GM12872 (cell line): ENCODE data around the gene ST6GALNAC3.

Experiments
- CTCF ChIP-seq: IDR thresholded peaks from 3 replicates; pipeline ENCODE4 v1.5.1; 2011; ENCODE audit warnings: low read depth, mild to moderate bottlenecking, low read length, moderate library complexity; ENCODE audit not compliant: insufficient read depth

The ST6GALNAC3 gene

GRCh38 chr1:76074321-76075187 is at the start of gene ST6GALNAC3:
TSS of gene ST6GALNAC3 (plus strand) at chr1:76074746.
- TF ChIP-seq CTCF = no peak

GRCh38 chr1:76027341-76027740 is 47.2 kb upstream of the ST6GALNAC3 start:
- TF ChIP-seq CTCF = no peak

GRCh38 chr1:76029331-76029730 is 45.2 kb upstream of the ST6GALNAC3 start:
- no peak for TF ChIP-seq CTCF

GRCh38 chr1:76031496-76031895 is 43.0 kb upstream of the ST6GALNAC3 start:
- no peak for TF ChIP-seq CTCF

GRCh38 chr1:76033800-76034475 is 40.6 kb upstream of the ST6GALNAC3 start:
- TF ChIP-seq CTCF = no peak

- TF ChIP-seq CTCF = no peak
These were observed 39.5 kb upstream of the ST6GALNAC3 start for GRCh38 chr1:76035053-76035452.

GRCh38 chr1:76037324-76037723 is 37.2 kb upstream of the ST6GALNAC3 start:
- TF ChIP-seq CTCF = no peak
